ENCODE data around the gene TMEM123.

TMEM123 gene, protein sequence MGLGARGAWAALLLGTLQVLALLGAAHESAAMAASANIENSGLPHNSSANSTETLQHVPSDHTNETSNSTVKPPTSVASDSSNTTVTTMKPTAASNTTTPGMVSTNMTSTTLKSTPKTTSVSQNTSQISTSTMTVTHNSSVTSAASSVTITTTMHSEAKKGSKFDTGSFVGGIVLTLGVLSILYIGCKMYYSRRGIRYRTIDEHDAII

DNA sequence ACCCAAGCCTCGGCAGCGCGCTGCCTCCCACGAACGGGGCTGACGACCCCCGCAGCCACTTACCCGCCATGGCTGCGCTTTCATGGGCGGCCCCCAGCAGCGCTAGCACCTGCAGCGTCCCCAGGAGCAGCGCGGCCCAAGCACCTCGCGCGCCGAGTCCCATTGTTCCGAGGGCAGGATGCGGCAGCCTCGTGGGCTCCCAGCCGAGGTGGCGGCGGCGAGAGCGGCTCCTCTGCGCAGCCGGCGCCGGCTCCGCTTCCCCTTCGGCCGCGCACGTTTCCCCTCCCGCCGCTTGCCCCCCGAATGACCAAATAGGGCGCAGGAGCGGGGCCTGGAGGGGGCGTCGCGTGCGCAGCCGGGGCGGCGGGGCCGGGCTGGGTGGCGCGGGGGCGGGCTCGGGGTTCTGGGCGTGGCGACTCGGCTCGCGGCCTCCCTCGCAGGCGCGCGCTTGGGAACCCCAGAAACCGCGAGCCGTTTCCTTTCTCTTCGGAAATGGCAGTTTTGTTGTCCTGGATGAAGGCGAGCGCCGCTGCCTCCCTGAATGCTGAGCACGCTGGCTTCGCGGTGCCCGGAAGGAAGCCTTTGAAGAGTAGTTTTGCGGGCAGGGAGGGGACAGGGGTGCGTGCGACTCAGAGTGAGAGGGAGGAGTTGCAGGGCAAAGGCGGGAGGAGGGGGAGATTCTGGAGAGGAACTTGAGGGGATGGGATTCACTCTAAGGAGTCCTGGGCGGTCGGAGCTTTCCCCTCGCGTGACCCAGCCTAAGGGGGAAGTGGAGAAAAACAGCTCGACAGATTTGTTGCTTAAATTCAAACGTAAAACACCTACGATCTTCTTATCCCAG is at the start of gene TMEM123:
Gene TMEM123, minus strand, starts transcription at position 305 of the 841 bp plus-strand sequence. Its CDS starts 142 bp downstream, at position 163.
- peak; percentile 88 to 93 for DNase-seq

DNA sequence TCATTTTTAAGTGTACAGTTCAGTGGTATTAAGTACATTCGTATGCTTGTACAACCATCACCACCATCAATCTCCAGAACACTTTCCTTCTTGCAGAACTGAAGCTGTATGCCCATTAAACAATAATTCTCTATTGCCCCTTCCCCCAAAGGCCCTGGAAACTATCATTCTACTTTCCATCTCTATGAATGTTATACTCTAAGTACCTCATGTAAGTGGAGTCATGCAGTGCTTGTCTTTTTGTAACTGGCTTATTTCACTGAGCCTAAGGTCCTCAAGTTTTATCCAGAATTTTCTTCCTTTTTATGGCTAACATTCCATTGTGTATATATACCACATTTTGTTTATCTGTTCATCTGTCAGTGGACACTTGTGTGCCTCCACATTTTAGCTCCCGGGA is 48.3 kb upstream of the TMEM123 start:
- no peak for DNase-seq

DNA sequence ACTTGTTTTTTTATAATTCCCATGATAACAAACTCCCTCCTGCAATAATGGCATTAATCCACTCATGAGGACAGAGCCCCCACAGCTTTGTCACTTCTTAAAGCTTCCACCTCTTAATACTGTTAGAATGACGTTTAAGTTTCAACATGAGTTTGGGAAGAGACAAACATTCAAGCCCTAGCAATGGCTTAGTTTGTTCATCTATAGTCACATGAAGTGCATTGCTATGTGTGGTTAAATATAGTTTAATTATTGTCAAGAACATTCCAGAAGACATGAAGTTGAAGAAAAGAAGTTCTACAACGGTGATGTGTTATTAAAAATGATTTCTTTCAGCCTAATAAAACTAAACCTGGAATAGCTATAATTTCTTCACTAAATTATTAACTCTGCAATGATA is 47.4 kb upstream of the TMEM123 start:
- no peak for DNase-seq

DNA sequence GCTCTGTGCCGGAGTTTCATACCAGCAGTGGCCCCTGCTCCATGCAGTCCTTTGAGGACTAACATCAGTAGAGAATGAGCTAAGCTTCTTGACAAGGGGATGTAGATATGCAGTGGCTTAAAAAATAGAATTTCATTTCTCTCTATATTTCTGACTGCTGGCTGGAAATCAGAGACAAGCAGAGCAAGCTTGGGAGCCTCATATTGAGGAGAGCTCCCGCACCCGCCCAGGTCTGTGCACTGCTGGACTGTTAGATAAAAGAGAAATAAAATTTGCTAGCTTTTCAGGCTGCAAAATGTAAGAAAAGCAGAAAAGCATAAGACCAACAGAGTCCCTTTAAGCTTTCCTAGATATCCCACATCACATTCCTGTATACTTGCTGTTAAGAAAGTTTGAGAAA is 46.6 kb upstream of the TMEM123 start:
- no peak for DNase-seq

DNA sequence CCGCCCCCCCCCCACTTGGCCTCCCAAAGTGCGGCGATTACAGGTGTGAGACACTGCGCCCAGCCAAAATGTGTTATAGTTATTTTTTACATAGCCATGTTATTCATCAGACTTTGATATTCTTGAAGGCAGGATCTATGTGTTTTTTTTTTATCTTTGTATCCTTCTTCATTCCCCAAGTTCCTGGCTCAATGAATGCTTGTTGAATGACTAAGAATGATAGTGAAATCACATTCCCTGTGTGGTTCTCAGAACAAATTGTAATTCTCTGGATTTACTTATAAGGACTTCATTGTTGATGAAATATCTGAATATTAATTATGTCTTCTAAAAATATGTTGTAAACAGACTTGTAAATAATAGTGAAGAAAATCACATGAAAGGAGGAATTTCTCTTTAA is 44.5 kb upstream of the TMEM123 start:
- no peak for DNase-seq

DNA sequence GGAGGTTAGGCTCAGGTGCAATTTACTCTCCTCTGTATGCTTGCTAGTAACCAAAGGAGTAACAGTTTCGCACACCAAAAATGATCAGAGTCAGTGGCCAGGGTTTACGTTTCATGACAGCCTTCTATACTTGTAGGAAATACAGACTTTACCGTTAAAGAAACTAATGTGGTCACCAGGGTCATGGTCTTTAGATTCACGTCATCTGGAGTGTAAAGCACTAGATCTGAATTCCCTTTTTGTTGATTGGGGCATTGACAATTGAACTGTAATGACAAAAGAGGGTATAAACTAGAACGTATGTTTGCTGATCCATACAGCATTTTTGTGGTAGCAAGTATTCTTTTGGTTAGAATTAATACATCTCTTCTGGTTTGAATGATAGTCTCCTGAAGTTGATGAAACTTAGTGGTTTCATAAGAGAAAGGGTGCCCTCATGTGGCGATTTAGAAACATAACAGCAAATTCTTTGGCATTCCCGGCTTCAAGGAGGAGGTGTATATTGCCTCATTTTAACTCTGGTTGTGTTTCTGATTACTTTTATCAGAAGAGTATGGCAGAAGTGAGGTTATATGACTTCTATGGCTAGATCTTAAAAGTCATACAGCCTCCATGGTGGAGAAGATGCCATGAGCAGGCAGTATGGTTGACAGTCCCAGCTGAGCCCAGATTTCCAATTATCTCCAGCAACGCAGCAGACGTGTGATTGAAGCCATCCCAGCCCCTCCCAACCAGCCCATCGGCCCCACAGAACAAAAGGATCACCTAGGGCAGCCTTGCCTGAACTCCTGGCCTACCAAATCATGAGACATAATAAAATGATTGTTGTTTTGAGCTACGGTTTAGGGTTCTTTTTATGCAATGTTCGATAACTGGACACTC is 42.8 kb upstream of the TMEM123 start:
- DNase-seq: peak; percentile 63 to 81

DNA sequence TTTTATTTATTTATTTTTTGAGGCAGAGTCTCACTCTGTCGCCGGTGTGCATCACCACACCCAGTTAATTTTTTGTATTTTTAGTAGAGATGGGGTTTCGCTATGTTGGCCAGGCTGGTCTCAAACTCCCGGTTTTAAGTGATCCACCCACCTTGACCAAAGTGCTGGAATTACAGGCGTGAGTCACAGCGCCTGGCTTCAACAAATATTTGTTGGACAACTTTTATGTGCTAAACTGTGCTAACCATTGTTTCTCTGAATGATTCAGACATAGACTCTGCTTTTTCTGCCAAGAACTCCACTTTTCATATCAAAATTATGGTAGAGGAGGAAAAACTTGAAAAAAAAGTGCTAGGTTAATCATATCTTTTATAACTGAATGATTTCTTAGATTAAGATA is 41.7 kb upstream of the TMEM123 start:
- DNase-seq: no peak

DNA sequence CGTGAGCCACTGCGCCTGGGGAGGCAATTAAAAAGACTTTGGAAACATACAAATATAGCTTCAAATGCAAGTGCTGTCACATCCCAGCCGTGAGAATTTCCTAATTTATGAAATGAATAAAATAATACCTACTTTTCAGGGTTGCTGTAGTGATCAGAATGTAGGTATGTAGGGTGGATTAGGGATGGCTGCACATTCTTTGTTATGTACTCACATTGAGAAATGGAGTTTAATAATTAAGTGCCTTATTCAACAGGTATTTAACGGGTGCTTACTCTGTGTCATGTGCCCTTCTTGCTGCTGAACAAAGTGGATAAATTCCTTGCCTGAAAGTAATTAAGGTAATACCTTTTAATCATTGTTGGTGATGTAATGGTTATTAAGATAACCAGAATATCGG is 41.0 kb upstream of the TMEM123 start:
- no peak for DNase-seq

DNA sequence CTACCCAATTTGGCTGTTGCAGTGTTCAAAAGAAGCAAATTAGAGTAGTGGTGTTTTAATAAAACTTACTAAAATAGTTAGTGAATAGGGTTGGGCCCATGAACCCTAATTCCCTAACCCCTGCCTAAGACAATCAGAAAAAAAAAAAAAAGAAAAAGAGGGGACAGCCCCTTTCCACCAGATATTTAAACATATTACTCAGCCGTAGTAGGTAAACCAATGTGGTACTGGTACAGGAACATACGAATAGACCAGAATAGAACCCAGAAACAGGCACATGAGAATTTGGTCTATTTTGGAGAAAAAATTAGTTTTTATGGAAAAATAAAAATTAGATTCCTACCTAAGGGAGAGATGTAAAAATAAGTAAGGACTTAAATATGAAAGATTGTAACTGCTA is 39.4 kb upstream of the TMEM123 start:
- DNase-seq: no peak

DNA sequence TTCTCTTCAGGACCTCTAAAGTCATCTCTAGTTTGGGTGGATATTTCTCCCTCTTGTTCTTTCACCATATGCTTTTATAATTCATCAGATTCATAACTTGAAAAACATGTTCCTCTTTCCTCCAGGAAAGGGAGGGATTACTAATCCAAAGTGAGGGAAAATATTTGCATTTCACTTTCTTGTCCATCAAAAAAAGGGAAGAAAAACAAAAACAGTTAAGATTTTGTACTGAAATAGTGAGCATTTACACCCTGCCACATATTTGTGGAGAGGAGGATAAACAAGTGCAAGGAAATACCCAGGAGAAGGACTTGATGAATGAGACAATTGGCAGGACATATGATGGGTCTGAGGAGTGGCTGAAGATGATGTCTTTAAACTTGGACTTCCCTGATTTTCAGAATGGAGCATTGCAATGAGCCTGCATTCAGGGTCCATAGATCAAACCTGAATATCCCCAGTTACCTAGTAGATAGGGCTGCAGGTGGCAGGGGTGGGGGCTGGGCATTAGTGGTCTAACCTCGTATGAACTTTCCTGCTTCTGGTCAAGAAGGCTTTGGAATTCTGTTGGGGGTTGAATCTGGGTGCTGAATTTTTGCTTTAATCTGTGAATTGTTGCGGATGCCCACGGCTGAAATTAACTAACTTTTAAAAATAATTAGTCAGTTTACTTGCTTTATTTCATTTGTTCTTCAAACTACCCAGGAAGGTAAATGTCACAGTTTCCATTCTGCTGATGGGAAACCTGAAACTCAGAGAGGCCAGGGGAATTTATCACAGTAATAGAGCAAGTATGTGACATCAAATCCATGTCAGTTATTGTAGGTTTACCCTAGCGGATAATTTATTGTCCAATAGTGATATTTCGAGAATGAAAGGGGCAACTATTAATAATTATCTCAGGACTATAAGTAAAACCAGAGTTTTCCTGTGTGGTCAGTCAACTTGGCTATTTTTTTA is 36.9 kb upstream of the TMEM123 start:
- DNase-seq: no peak

DNA sequence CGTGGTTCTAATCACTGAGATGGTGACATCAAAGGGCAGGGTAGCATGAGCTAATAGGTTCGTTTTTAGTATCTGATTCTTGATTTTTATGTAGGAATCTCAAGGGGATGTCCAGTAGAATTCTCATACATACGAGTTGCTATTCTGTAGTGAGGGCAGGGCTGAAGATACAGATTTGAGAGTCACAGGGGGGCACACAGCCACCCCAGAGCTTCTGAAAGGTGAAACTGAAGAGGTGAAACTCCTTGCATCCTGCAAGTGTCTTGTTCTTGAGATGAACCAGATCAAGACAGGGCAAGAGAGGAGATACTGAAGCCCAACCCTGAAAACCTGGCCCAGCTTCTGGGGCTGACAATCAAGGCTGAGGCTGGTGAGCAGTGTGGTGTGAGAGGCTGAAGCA is 35.6 kb upstream of the TMEM123 start:
- no peak for DNase-seq

DNA sequence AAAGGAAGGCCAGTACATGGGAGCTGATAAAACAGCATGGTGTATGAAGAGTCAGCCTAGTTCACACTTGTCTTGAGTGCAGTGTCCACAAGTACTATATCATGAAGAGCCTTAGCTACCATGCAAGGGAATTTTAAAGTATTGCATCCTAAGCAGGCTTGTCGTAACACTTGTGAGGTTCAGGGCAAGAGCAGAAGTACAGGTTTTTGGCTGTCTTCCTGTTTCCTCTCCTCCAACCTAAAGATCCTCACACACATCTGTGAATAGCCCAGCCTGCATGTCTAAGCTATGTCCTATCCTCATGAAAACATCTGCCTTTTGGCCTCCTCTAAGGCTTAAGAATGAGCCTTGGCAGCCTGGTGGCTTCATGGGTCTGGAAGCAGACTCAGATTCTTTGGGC is 34.6 kb upstream of the TMEM123 start:
- DNase-seq: no peak

DNA sequence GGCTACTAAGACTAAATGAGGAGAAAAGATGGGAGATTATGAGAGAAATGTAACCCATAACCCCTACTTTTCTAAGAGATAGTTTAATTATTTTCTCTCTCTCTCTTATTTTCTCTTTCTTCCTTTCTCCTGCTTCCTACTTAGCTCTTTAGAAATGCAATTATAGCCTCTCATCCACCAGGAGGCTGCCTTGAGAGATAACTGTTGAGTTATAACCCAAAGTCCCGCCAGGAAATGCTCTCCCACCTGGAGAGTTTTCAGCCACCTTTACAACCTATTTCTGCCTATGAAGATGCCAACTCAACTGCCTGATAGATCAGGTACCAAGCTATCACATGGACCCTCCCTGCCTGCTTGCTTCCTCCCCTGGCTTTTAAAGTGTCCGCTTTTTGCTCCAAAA is 34.0 kb upstream of the TMEM123 start:
- no peak for DNase-seq

DNA sequence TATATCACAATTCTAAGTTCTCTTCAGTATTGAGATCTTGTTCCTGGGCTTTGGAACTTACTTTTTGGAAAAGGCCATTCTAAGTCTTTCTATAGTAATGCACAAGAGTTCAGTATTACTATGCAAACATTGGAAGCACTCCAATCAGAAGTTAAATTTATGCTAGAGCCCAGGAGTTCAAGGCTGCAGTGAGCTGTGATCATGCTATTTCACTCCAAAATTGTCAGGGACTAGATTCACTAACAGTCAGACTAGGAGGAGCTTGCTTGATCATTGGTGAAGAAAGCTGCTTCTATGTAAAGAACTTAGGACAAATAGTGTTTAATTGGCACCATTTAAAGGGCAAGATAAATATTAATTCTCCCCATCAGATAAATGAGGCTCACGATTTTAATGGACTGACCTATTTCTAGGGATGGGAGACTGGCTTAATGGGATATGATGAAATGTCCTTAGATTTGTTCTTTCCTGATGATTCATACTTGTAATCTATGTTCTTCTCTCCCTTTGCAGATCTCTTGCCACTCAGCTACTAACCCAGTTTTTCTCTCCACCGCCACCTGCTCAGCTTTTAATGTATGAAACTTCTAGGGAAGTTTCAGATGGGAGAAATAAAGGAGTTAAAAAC is 32.6 kb upstream of the TMEM123 start:
- DNase-seq: no peak

DNA sequence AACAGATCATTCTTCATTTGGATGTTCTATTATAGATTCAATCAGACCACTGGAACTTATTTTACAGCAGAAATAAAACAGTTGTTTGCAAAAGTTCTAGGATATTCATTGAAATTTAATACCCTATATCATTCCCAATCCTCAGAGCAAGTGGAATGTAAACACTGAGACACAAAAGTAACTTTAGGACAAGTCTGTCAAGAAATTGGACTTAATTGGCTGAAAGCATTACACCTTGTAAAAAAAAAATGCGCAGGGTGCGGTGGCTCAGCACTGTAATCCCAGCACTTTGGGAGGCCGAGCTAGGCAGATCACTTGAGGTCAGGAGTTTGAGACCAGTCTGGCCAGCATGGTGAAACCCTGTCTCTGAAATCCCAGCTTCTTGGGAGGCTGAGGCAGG is 29.9 kb upstream of the TMEM123 start:
- no peak for DNase-seq

DNA sequence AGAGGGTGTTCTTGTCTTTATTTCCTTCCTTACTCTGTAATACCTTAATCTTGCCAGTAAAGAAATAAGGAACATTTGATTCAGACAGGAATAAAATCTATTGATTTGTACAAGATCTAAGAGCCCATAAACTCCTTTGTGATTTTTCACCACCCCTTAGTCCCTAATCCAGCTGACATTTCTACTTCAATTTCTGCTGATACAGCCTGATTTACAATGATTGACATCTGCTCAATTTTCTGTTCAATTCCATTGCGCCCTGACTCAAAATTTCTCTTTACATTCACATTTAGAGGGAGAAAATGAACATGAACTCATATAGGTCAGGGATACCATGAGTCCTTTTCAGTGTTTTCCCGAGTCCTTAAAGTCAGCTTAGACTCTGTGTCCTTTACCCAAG is 27.2 kb upstream of the TMEM123 start:
- no peak for DNase-seq

DNA sequence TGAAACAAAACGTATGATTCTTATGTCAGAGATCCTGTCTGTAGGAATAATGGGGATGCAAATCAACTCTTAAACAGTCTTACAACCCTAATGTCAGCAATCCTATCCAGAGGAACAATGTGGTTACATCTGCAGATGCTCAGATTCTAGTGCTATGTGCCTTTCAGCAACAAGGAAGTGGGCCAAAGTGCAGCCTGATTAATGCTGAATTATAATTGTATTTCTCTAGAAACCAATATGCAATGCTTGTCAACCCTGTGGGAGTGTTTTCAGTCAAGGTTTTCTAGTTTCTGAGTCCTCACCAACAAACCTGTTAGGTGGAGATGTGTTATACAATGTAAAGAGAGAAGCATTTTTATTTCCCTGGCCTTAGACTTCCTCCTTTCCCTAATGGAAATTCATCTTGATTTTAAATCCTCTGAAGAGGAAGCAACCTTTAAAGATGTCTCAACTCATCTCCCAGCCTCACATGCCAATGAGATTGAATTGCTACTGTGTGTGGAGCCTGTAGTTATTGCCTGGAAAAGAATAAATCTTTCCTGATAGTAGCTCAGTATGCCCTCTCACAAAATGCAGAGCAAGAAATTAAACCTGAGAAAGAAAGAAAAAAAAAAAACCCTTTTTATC is 26.2 kb upstream of the TMEM123 start:
- no peak for DNase-seq

DNA sequence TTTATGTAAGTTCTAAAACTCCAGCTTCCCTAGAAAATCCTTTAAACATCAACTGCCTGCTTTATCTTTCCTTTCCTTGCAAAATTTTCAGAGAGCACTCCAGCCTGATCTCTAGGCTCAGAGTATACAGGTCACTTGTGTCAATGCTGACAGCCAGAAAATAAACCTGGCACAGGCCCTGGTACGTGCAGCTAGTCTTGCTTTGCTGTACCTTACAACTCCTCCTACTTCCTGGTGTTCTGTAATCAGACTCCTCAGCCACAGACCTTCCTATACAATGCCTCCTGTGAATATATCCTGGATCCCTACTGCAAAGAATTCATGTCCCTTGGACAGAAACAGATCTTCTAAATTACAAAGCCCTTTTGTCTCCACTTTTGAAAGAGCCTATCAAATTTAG is 24.2 kb upstream of the TMEM123 start:
- peak in 1 of 2 donors; percentile 38 for DNase-seq

DNA sequence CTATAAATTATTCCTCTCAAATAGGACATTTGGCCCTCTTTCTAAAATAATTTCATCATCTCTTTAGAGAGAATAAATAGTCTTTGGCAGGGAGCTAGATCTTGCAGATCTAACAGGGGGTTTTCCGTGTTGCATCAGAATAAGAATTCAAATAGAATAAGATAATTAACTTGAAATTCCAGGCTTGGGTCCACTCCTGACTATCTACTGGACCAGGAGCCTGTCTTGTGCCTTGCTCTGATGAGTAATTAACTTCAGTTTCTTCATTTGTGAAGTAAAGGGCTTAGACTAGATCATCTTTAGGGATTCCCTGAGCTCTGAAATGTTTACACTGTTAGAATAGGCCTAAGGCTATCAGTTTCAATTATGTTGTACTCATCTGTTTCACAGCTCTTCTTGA is 23.5 kb upstream of the TMEM123 start:
- DNase-seq: no peak

DNA sequence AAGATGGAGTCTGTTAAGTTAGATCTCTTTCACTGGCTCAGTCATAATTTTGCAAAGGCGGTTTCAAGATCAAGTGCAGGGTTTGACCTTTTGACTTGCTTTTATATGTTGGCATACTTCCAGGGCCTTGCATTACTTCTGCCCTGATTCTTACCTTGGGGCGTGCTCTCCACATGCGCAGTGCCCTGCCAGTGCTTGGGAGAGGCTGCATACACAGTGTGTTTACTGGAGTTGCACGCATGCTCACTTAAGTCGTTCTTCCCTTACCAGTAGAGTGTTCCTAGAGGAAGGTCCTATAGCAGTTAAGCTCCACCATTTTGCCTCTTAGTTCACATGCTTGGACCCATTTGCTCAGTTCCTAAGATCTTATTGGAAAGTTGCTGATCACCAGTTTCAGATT is 21.0 kb upstream of the TMEM123 start:
- DNase-seq: no peak

DNA sequence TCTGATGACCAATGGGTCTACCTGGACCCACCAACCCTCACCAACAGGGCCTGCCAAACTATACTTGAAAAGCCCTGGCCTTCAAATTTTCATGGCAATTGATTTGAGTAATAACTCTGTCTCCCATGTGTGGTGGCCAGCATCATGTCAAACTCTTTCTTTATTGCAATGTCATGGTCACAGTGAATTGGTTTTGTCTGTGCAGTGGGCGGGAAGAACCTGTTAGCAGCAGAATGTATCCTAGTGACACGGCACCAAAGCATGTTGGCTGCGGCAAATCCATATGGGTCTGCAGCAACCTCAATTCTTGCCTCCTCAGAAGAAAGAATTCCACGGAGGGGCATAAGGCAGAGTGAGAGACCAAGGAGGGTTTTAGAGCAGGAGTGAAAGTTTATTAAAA is 19.6 kb upstream of the TMEM123 start:
- no peak for DNase-seq

Data from CD4-positive, alpha-beta T cell treated with Interferon alpha-2 for 1 hour (primary cell).